ENCODE measurements around the gene IGSF6.
"Not testable (repeated sequence)": the region's sequence is repeated elsewhere in the genome, so short reads cannot be mapped to it uniquely, and the experiment has no call there.

IGSF6 gene

DNA sequence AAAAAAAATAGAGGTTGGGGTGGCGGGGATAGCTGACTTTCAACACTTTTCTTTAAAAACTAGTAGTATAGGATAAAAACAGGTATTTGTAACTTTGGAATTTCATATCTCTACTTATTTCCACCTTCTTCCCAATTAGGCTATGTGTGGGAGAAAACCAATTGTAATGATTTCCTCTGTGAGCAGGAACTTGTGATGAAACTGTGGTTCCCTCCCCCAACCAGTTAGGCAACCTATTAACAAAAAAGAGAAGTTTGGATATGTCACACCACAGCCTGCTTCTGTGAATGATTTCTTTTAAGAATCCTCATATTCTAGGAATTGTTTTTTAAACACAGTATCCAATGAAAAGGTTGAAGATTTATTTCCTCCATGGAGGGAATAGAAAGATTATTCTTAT, 1.9 kb downstream of the IGSF6 start:
- TF ChIP-seq CTCF (IDR thresholded peaks at IDR 0.05; ENCODE audit: low read depth, low read length, missing control alignments): no peak
- no peak overlapping the region for H3K4me3 ChIP-seq (ENCODE audit: low read depth, low read length)
- no peak for DNase-seq
- no peak overlapping the region for H3K27ac ChIP-seq
- H3K36me3 ChIP-seq (replicated peaks): peaks cover 3% of the 10 kb centered on the region
- H3K27me3 ChIP-seq (replicated peaks): no peaks in the 10 kb centered on the region
- in situ Hi-C loops (cut with HindIII; ENCODE audit: low pct_ligation_motif_present, low sequenced_read_pairs): no loop called here

DNA sequence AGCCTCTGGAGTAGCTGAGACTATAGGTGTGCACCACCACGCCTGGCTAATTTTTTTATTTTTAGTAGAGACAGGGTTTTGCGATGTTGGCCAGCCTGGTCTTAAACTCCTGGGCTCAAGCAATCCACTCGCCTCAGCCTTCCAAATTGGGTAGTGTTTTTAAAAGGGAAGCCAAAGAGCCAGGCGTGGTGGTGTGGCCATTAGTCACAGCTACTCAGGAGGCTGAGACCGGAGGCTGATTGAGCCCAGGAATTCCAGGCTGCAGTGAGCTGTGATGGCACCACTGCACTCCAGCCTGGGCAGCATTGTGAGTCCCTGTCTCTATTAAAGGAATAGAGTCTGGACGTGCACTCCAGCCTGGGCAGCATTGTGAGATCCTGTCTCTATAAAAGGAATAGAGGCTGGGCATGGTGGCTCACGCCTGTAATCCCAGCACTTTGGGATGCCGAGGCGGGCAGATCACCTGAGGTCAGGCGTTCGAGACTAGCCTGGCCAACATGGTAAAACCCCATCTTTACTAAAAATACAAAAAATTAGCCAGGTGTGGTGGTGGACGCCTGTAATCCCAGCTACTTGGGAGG, 2.5 kb downstream of the IGSF6 start:
- H3K36me3 ChIP-seq (replicated peaks); in situ Hi-C loops (cut with HindIII; ENCODE audit: low pct_ligation_motif_present, low sequenced_read_pairs); H3K27ac ChIP-seq; DNase-seq; H3K27me3 ChIP-seq (replicated peaks); H3K4me3 ChIP-seq (ENCODE audit: low read depth, low read length): not testable (repeated sequence)

DNA sequence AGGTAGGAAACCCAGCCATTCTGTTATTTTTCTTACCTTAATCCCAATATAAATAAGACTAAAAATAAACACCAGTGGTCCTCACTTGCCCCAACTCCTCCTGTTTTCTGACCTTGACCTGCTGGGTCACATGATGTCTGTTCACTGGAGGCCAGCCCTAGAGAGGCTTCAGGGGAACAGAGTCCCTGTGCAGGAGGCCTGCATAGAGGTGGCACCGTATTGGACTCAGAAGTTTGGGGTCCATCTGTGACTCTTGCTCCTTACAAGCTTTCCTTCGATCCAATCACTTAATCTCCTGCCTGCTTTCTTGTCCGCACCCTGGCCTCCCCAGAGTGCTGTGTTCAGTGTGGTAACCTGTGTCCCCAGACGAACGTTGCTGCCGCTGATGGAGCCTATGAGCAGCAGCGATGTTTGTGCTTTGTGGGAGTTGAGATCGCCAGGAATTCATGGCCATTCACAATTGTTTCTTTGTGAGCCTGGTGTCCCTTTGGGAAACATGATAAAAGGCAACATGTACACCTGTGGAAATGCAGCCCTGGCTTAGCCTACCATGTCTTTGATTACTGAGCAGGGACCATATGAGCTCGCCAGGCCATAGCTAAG, 4.7 kb downstream of the IGSF6 start:
- no peak for DNase-seq
- Histone ChIP-seq H3K36me3 (replicated peaks) (no peaks in the 10 kb centered on the region), H3K27ac (no peak overlapping the region), H3K4me3 (ENCODE audit: low read depth, low read length) (no peak overlapping the region), H3K27me3 (replicated peaks) (no peaks in the 10 kb centered on the region)
- in situ Hi-C loops (cut with HindIII; ENCODE audit: low pct_ligation_motif_present, low sequenced_read_pairs): no loop called here
- TF ChIP-seq CTCF (IDR thresholded peaks at IDR 0.05; ENCODE audit: low read depth, low read length, missing control alignments): no peak

DNA sequence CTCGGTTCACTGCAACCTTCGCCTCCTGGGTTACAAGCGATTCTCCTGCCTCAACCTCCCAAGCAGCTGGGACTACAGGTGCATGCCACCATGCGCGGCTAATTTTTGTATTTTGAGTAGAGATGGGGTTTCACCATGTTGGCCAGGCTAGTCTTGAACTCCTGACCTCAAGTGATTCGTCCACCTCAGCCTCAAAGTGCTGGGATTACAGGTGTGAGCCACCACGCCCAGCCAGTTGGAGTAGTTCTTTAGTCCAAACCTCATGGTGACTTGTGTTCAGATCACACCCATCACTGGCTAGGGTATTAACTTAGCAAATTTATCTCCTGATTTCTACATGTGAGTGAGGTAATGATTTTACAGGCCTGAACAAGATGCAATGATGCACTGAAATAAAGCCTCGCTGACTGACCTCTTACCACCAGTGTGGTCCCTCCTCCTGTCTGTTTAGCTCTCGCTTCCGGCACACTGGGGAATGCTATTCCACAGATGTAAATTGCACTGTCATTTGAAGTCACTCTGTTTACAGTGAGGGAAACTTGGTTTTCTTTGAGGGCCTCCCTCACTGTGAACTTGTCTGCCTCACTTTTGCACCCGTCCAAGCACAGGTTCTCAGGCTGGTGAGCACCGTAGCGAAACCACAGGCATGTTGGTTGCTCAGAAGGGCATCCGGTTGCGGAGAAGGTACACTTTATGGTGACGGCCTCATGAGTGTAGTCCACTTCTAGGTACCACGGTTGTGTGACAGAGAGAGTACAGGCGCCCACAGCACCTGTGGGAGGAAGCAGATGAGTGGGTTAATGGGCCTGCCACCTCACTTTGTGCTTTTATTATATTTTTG, 5.5 kb downstream of the IGSF6 start:
- TF ChIP-seq CTCF (IDR thresholded peaks at IDR 0.05; ENCODE audit: low read depth, low read length, missing control alignments): no peak
- in situ Hi-C loops (cut with HindIII; ENCODE audit: low pct_ligation_motif_present, low sequenced_read_pairs): no loop called here
- Histone ChIP-seq H3K27me3 (replicated peaks) (no peaks in the 10 kb centered on the region), H3K4me3 (ENCODE audit: low read depth, low read length) (no peak overlapping the region), H3K27ac (no peak overlapping the region), H3K36me3 (replicated peaks) (no peaks in the 10 kb centered on the region)
- DNase-seq: no peak

GRCh38 chr16:21646091-21646490, 6.3 kb downstream of the IGSF6 start:
- DNase-seq: peak; percentile 36
- Histone ChIP-seq H3K27ac (peak overlapping the region; percentile 61), H3K27me3 (replicated peaks) (no peaks in the 10 kb centered on the region), H3K4me3 (ENCODE audit: low read depth, low read length) (no peak overlapping the region), H3K36me3 (replicated peaks) (no peaks in the 10 kb centered on the region)
- in situ Hi-C loops (cut with HindIII; ENCODE audit: low pct_ligation_motif_present, low sequenced_read_pairs): no loop called here
- no peak for TF ChIP-seq CTCF (IDR thresholded peaks at IDR 0.05; ENCODE audit: low read depth, low read length, missing control alignments)

DNA sequence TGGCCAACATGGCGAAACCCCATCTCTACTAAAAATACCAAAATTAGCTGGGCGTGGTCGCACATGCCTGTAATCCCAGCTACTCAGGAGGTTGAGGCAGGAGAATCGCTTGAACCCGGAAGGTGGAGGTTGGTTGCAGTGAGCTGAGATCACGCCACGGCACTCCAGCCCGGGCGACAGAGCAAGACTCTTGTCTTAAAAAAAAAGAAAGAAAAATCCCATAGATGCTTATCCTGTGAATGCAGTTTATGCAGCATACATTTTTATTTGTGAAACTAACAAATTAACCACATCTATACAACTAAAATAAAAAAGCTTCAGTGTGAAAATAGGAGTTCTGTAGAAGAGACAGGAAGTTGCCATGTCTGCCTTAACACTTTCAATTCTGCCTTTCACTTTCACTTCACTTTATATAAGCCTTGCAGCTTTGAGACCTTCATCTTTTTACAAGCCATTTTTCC, 7.1 kb downstream of the IGSF6 start:
- Histone ChIP-seq H3K4me3 (ENCODE audit: low read depth, low read length) (no peak overlapping the region), H3K27me3 (replicated peaks) (no peaks in the 10 kb centered on the region), H3K36me3 (replicated peaks) (no peaks in the 10 kb centered on the region), H3K27ac (peak overlapping the region; percentile 61)
- no peak for DNase-seq
- no peak for TF ChIP-seq CTCF (IDR thresholded peaks at IDR 0.05; ENCODE audit: low read depth, low read length, missing control alignments)
- in situ Hi-C loops (cut with HindIII; ENCODE audit: low pct_ligation_motif_present, low sequenced_read_pairs): no loop called here

All from brain microvascular endothelial cell (primary cell).